ENCODE results near the gene CARNS1. TPM values are rescaled to one million over a fixed set of nuclear protein-coding genes. Genes with fewer than 3 reads are reported as not detected.

Gene CARNS1
- total and polyA plus RNA-seq, 10 of the 15 experiments (the other 5 are each of a cell fraction or from before 2014, with no cell fraction given) = 0.02 to 0.14 (median 0.10) TPM; not detected in 3

DNA sequence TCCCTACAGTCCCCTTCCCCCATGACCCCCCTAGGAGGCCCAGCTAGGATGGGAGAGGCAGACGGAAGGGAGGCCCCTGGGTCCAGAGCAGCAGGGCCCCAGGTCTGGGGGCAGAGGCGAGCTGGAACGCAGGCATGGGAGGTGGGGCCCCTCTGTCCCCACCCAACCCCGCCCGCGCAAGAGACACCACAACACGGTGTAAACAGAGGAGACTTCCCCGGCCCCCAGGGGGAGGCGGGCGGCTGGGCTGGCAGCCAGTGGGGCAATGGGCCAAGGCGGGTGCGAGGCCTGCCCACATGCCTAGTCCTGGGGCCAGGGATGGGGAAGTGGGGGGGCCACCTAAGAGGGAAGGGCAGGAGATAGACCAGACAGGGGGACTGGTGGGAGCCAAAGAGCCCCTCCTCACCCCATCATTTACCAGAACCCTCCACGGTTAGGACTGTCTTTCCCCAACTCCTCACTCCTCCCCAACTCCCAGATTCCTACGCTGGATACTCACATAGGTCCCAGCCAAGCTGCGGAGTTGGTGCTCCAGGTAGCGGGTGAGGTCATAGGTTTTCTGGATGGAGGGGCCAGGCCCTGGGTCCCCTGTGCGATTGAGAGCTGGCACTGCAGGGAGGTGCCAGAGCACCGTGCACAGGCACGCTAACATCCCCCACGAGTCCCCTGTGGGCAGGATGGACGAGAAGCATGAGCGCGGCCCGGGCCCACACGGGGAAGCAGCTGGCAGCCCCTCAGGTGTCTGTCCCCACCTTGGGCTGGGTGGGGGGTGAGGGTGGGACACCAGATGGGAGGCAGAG lies 48.3 kb upstream of the CARNS1 start:
- POLR2A ChIA-PET = interaction anchor here (0.5 to 5.1 kb wide), 2 partner anchors 12 to 224 kb away, joined by 3 to 42 read pairs; partner anchors contain the start of gene POLD4
- Histone ChIP-seq H3K27ac (ENCODE audit: control insufficient read depth, insufficient read depth) (no peak overlapping the region), H3K9ac (ENCODE audit: control insufficient read depth, insufficient read depth, low read length) (no peak overlapping the region), H3K4me1 (ENCODE audit: control insufficient read depth, insufficient read depth, low read length) (peaks cover 18% of the 10 kb centered on the region), H3K4me2 (ENCODE audit: control insufficient read depth, insufficient read depth) (no peak overlapping the region), H3K36me3 (ENCODE audit: control insufficient read depth in 2 of 2, insufficient read depth in 2 of 2, low read length in 1 of 2) (no peaks in the 10 kb centered on the region), H3K79me2 (ENCODE audit: control insufficient read depth, insufficient read depth, low read length) (no peaks in the 10 kb centered on the region), H3K4me3 (no peak overlapping the region), H2AFZ (ENCODE audit: control insufficient read depth, low read depth, low read length) (no peak overlapping the region), H3K9me3 (replicated peaks; ENCODE audit: control insufficient read depth, insufficient read depth, low read length) (no peaks in the 10 kb centered on the region), H3K27me3 (replicated peaks in 1 of 2; ENCODE audit: control insufficient read depth in 2 of 2, insufficient read depth in 2 of 2, low read length in 1 of 2) (peaks cover 1 to 4% of the 10 kb centered on the region in 2 experiments; a peak in 3 of 4 replicates), H4K20me1 (ENCODE audit: control insufficient read depth, insufficient read depth) (peaks cover 8% of the 10 kb centered on the region; the same call in 1 of the 2 replicates)
- WGBS (ENCODE audit: insufficient coverage, insufficient replicate concordance, low lambda C conversion rate, missing lambda C conversion rate) = 85% methylated on average over 18 of the region's 25 CpGs
- no peak for FAIRE-seq
- intact Hi-C loops (cut with micrococcal nuclease; ENCODE audit: unreplicated experiment) = no loop called here
- DNase-seq (ENCODE audit: low read depth, low spot score) = no peak
- RAD21 ChIA-PET (ENCODE audit: unreplicated experiment) = interaction anchor here (0.7 to 0.8 kb wide), 2 partner anchors 11 to 15 kb away, joined by 3 read pairs; no protein-coding TSS in a partner anchor
- ATAC-seq = no peak
- no peak for TF ChIP-seq ATF7 (IDR thresholded peaks at IDR 0.05; ENCODE audit: low read depth)
- TF ChIP-seq ZNF274 (IDR thresholded peaks at IDR 0.05; ENCODE audit: insufficient read depth, insufficient read length) = no peak
- no peak for TF ChIP-seq DPF2 (IDR thresholded peaks at IDR 0.05)
- no peak for TF ChIP-seq POLR2A (IDR thresholded peaks at IDR 0.05; ENCODE audit: low read depth, low read length)
- TF ChIP-seq, protein P1, sequence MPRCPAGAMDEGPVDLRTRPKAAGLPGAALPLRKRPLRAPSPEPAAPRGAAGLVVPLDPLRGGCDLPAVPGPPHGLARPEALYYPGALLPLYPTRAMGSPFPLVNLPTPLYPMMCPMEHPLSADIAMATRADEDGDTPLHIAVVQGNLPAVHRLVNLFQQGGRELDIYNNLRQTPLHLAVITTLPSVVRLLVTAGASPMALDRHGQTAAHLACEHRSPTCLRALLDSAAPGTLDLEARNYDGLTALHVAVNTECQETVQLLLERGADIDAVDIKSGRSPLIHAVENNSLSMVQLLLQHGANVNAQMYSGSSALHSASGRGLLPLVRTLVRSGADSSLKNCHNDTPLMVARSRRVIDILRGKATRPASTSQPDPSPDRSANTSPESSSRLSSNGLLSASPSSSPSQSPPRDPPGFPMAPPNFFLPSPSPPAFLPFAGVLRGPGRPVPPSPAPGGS (IDR thresholded peaks at IDR 0.05; ENCODE audit: borderline replicate concordance, insufficient read depth, low read depth, low read length, poor library complexity, severe bottlenecking) = no peak
- TF ChIP-seq BCL11A (IDR thresholded peaks at IDR 0.05; ENCODE audit: low read depth, low read length) = no peak
- no peak for TF ChIP-seq CHD2 (IDR thresholded peaks at IDR 0.05; ENCODE audit: borderline replicate concordance, low read depth, low read length)
- CTCF ChIA-PET = interaction anchor here (25.5 to 26.2 kb wide), 2 partner anchors 6 to 13 kb away, joined by 1301 read pairs; partner anchors contain the start of genes CLCF1, POLD4 and RAD9A
- no TSS peak for BruUV-seq (replicated peaks)
- in situ Hi-C loops (cut with MboI) = no loop called here
- SMC1A ChIA-PET (ENCODE audit: uncharacterized antibody, unreplicated experiment) = interaction anchor here (21.3 kb wide), 1 partner anchor 11 kb away, joined by 646 read pairs; the partner anchor contains the start of gene POLD4
